Upper lobe of left lung (tissue), 6 donors: Measurements from ENCODE around the gene ARMC6. TPM values are rescaled to one million over a fixed set of nuclear protein-coding genes. Genes with fewer than 3 reads are reported as not detected.

Experiments
- ATAC-seq, 2 donors: fragments of 200-7000 bp; cut with Tn5 transposase; one replicate each; pipeline ENCODE4 v1.9.1; 2022; ENCODE audit warnings: mild to moderate bottlenecking in 2 of 2, moderate library complexity in 2 of 2; ENCODE audit not compliant: low FRiP score in 2 of 2
- DNase-seq, 2 donors: peaks; one replicate each; pipeline ENCODE4 v3.0.0-alpha.2; 2019 to 2020
- H3K27ac ChIP-seq, 4 donors: fragments of 200-600 bp; sonication (generic); one replicate each; pipeline ENCODE4 v1.5.1; 2016 to 2019
- H3K27me3 ChIP-seq, 4 donors: fragments of 200-600 bp; sonication (generic); one replicate each; pipeline ENCODE4 v1.5.1; 2017 to 2019
- H3K36me3 ChIP-seq, 4 donors: fragments of 200-600 bp; sonication (generic); one replicate each; pipeline ENCODE4 v1.5.1; 2016 to 2019
- H3K4me1 ChIP-seq, 4 donors: fragments of 200-600 bp; sonication (generic); one replicate each; pipeline ENCODE4 v1.5.1; 2018 to 2019
- H3K4me3 ChIP-seq, 4 donors: fragments of 200-600 bp; sonication (generic); one replicate each; pipeline ENCODE4 v1.5.1; 2017 to 2019; ENCODE audit warnings: mild to moderate bottlenecking in 2 of 4, moderate library complexity in 1 of 4
- H3K9me3 ChIP-seq, 4 donors: fragments of 200-600 bp; sonication (generic); one replicate each; pipeline ENCODE4 v1.5.1; 2018 to 2019
- EP300 ChIP-seq, 4 donors: sonication (generic); formaldehyde crosslinking; IDR thresholded peaks; one replicate each; pipeline ENCODE4 v1.5.1; 2017; ENCODE audit warnings: antibody characterized with exemption in 4 of 4, control low read depth in 2 of 4
- POLR2A ChIP-seq, 4 donors: fragments of 450-650 bp; IDR thresholded peaks; one replicate each; pipeline ENCODE4 v1.5.1; 2016 to 2017; ENCODE audit warnings: antibody characterized with exemption in 4 of 4, mild to moderate bottlenecking in 2 of 4
- POLR2AphosphoS5 ChIP-seq, 2 donors: sonication (generic); formaldehyde crosslinking; IDR thresholded peaks; one replicate each; pipeline ENCODE4 v1.5.1; 2017; ENCODE audit warnings: antibody characterized with exemption in 2 of 2
- WGBS, 2 donors: methylation state at CpG; one replicate each; pipeline ENCODE4 v1.1.5; 2017 to 2018; 5-methylcytosine and 5-hydroxymethylcytosine counted together
- total RNA-seq, 6 donors: library from RNA; depleted of rRNA in 4 of 6; stranded (reverse); fragments of >200 nt in 4 of 6; gene quantifications; one replicate each; pipeline versions ENCODE4 v1.1.0 to v1.2.1, GENCODE V29; 2016 to 2021
- TF ChIP-seq, protein P1 (sequence below), 6 experiments: fragments of 450-650 bp in 4 of 6; fragments of 200-600 bp in 2 of 6; sonication (generic) in 2 of 6; IDR thresholded peaks; one replicate each; pipeline ENCODE4 v1.5.1; 2016 to 2019; ENCODE audit warnings: antibody characterized with exemption in 6 of 6
- donor health status: DM: no; HTN: no; CAD: no; lungs with moderate emphysema.
- donor health status: DM: no; HTN: yes; CAD: no; lungs with severe emphysema.

The ARMC6 gene
- total RNA-seq, 6 donors from 2014 or later, result 14.1 to 46.5 (median 26.8) TPM

DNA sequence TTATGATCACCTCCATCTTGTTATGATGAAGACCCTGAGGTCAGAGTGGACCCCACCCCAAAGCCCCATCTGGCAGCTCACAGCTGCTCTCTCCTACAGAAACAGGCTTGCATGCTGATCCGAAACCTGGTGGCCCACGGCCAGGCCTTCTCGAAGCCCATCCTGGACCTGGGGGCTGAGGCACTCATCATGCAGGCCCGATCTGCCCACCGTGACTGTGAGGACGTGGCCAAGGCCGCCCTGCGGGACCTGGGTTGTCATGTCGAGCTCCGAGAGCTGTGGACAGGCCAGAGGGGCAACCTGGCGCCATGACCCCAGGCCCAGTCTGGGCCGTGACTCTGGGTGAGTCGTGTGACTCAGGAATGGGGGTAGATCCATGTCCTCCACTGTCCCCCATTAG, 23.9 kb downstream of the ARMC6 start:
- Histone ChIP-seq H3K27me3 (no peaks in the 10 kb centered on the region), H3K4me1 (peaks cover 0 to 8% (median 4%) of the 10 kb centered on the region in 4 donors), H3K36me3 (peaks cover 8 to 56% (median 40%) of the 10 kb centered on the region in 4 donors), H3K9me3 (no peaks in the 10 kb centered on the region), H3K27ac (no peak overlapping the region), H3K4me3 (no peak overlapping the region)
- 90 to 93% methylated on average over 4 to 13 of the region's 13 CpGs for WGBS, 2 donors
- ATAC-seq, result no peak
- peak in 1 of 2 donors; percentile 68 for DNase-seq
- TF ChIP-seq, protein P1, sequence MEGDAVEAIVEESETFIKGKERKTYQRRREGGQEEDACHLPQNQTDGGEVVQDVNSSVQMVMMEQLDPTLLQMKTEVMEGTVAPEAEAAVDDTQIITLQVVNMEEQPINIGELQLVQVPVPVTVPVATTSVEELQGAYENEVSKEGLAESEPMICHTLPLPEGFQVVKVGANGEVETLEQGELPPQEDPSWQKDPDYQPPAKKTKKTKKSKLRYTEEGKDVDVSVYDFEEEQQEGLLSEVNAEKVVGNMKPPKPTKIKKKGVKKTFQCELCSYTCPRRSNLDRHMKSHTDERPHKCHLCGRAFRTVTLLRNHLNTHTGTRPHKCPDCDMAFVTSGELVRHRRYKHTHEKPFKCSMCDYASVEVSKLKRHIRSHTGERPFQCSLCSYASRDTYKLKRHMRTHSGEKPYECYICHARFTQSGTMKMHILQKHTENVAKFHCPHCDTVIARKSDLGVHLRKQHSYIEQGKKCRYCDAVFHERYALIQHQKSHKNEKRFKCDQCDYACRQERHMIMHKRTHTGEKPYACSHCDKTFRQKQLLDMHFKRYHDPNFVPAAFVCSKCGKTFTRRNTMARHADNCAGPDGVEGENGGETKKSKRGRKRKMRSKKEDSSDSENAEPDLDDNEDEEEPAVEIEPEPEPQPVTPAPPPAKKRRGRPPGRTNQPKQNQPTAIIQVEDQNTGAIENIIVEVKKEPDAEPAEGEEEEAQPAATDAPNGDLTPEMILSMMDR (IDR thresholded peaks at IDR 0.05), result no peak
- TF ChIP-seq POLR2A (IDR thresholded peaks at IDR 0.05), result no peak
- TF ChIP-seq EP300 (IDR thresholded peaks at IDR 0.05), result no peak
- no peak for TF ChIP-seq POLR2AphosphoS5 (IDR thresholded peaks at IDR 0.05)

DNA sequence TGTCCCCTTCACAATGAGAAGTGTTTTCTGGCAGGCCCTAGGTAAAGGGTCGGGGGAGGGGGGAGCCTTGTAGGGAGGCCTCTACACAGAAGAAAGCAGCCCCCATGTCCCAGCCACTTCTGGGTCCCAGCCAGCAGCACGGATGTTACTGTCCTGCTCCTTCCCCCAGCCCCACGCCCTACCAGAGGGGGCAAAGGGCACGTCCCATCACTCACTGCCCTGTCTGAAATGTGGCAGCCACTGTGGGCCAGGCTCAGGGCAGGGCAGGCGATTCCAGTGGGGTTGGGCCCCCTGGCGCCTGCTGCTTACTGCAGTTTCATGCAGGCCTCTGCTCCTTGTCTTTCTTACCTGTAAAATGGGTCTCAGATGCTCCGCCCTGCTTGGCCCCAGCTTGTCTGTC, 24.3 kb downstream of the ARMC6 start:
- WGBS, 2 donors, result 88% methylated on average over 4 to 7 of the region's 7 CpGs
- Histone ChIP-seq H3K4me3 (no peak overlapping the region), H3K27ac (no peak overlapping the region), H3K9me3 (no peaks in the 10 kb centered on the region), H3K27me3 (no peaks in the 10 kb centered on the region), H3K36me3 (peaks cover 8 to 52% (median 36%) of the 10 kb centered on the region in 4 donors), H3K4me1 (peaks cover 0 to 12% (median 4%) of the 10 kb centered on the region in 4 donors)
- ATAC-seq (no peak), DNase-seq (peak in 1 of 2 donors; percentile 39)
- TF ChIP-seq, protein P1 (IDR thresholded peaks at IDR 0.05), result no peak
- TF ChIP-seq POLR2AphosphoS5 (IDR thresholded peaks at IDR 0.05) (no peak), POLR2A (IDR thresholded peaks at IDR 0.05) (no peak), EP300 (IDR thresholded peaks at IDR 0.05) (no peak)

DNA sequence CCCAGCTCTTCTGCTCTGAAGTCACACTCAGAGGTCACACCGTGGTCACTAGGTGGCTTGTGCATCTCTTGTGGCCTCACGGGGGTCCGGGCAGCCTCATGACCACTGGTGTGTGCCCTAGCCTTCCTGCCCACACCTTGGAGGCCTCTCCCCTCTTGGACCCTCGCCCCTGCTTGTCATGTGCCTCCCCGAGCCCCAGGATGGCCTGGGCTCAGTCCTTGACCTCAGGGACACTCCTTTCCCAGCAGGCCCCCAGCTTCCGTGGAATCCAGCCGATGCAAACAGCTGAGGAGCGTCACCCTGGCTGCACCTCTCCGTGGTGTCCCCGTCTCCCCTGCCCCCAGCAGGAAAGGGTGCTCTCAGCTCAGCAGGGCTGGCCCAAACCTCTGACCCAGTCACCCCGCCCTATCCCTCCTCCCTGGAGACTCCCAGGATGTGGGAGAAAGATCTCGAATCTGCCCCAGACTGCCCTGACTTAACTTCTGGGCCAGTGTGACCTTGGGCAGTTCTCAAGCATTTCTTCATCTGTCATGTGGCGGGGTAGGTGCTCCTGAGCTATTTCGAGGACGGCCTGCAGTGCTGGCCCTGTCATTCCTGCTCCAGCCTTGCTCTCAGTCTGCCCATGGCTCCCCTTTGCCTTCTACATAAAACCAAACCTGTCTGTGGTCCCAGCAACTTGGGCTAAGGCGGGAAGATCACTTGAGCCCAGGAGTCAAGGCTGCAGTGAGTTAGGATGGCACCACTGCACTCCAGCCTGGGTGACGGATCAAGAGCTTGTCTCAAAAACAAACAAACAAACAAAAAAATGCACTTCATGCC, 25.8 kb downstream of the ARMC6 start:
- WGBS, 2 donors, result 80 to 86% methylated on average over 17 of the region's 17 CpGs
- TF ChIP-seq POLR2AphosphoS5 (IDR thresholded peaks at IDR 0.05), result no peak
- TF ChIP-seq, protein P1 (IDR thresholded peaks at IDR 0.05), result no peak
- TF ChIP-seq POLR2A (IDR thresholded peaks at IDR 0.05), result no peak
- no peak for TF ChIP-seq EP300 (IDR thresholded peaks at IDR 0.05)
- H3K27me3 ChIP-seq, result no peaks in the 10 kb centered on the region
- H3K27ac ChIP-seq, result no peak overlapping the region
- no peak overlapping the region for H3K4me3 ChIP-seq
- DNase-seq (peak in 1 of 2 donors; percentile 53), ATAC-seq (no peak)
- H3K4me1 ChIP-seq, result peaks cover 5 to 19% (median 11%) of the 10 kb centered on the region in 4 donors
- peaks cover 5 to 41% (median 29%) of the 10 kb centered on the region in 4 donors for H3K36me3 ChIP-seq
- no peaks in the 10 kb centered on the region for H3K9me3 ChIP-seq

DNA sequence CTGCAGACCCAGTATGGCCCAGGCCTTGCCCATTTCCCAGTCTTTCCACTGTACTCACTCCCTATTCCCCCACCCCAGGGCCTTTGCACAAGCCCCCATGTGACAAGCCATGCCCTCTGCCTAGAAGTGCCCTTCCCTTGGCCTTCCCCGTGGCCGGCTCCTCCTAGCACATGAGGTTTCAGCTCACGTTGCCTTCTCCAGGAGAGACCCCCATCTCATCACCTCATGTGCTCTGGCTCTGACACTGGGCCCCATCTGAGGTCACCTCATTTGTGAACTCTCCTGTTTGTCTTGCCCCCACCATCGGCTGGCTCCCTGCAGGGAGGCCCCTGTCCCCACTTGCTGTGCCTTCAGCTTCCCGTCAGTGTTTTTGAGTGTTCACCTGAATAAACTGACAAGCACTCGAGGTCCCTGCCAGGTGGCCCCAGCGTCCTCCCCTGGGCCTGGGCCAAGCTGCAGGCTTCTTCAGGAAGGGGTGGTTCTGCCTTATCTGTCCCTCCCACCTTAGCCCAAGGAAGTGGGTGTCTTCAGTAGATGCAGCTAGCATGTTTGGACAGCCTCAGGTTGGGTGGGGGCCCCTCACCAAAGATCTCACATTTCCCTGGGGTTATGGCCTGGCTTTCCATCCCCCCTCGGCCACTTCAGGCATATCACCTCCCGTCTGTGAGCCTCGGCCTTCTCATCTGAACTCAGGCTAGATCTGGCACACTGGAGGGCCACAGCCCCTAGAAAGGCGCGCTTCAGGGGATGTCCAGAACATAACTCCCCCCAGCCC, 26.6 kb downstream of the ARMC6 start:
- ATAC-seq, result no peak
- WGBS, 2 donors, result 75 to 81% methylated on average over 12 of the region's 12 CpGs

More for the DNA sequence above, 26.6 kb downstream of the ARMC6 start:
- Histone ChIP-seq H3K4me3 (no peak overlapping the region), H3K27ac (no peak overlapping the region), H3K27me3 (no peaks in the 10 kb centered on the region), H3K4me1 (peaks cover 12 to 27% (median 18%) of the 10 kb centered on the region in 4 donors), H3K9me3 (no peaks in the 10 kb centered on the region), H3K36me3 (peaks cover 1 to 33% (median 22%) of the 10 kb centered on the region in 4 donors)
- peak in 1 of 2 donors; percentile 77 for DNase-seq
- TF ChIP-seq POLR2AphosphoS5 (IDR thresholded peaks at IDR 0.05) (no peak), POLR2A (IDR thresholded peaks at IDR 0.05) (no peak), EP300 (IDR thresholded peaks at IDR 0.05) (no peak)
- TF ChIP-seq, protein P1 (IDR thresholded peaks at IDR 0.05), result no peak
